ENCODE results near the gene C9orf78. TPM values are rescaled to one million over a fixed set of nuclear protein-coding genes. Genes with fewer than 3 reads are reported as not detected.

Gene C9orf78
- total RNA-seq, 1 experiment from 2014 or later = 36.4 TPM

GRCh38 chr9:129783516-129784361 is 51.3 kb downstream of the C9orf78 start (continued):
- no peak for TF ChIP-seq FOXP4 (CRISPR knock-in tag; IDR thresholded peaks at IDR 0.05)
- no peak for TF ChIP-seq TCF7 (CRISPR knock-in tag; IDR thresholded peaks at IDR 0.05; ENCODE audit: low read depth)
- no peak for TF ChIP-seq NFATC4 (CRISPR knock-in tag; IDR thresholded peaks at IDR 0.05)
- TF ChIP-seq MLX (CRISPR knock-in tag; IDR thresholded peaks at IDR 0.05) = no peak
- TF ChIP-seq MXD4 (CRISPR knock-in tag; IDR thresholded peaks at IDR 0.05; ENCODE audit: borderline replicate concordance) = no peak

- Mint-ChIP-seq H3K36me3 (no peaks in the 10 kb centered on the region), H3K9me3 (no peaks in the 10 kb centered on the region), H3K4me3 (no peak overlapping the region), H3K27me3 (ENCODE audit: low read depth) (no peaks in the 10 kb centered on the region; the same call in 1 of the 2 replicates), H3K27ac (no peak overlapping the region), H3K4me1 (0 out of 2 replicates have a peak, but pooled peaks cover 6% of the 10 kb centered on the region)
- ATAC-seq (no peak), DNase-seq (ENCODE audit: low spot score) (no peak)
- CTCF ChIA-PET = interaction anchor here (1.2 to 14.0 kb wide), 4 partner anchors 44 to 61 kb away, joined by 4 to 101 read pairs (median 6); no protein-coding TSS in a partner anchor
- POLR2A ChIA-PET = interaction anchor here (0.6 to 0.7 kb wide), 2 partner anchors 10 to 216 kb away, joined by 4 to 5 read pairs; no protein-coding TSS in a partner anchor
- TF ChIP-seq IRF2 (CRISPR knock-in tag; IDR thresholded peaks at IDR 0.05; ENCODE audit: borderline replicate concordance, low read depth) = no peak
- TF ChIP-seq PRDM15 (CRISPR knock-in tag; IDR thresholded peaks at IDR 0.05) = no peak
- no peak for TF ChIP-seq FOXK1 (CRISPR knock-in tag; IDR thresholded peaks at IDR 0.05)
- no peak for TF ChIP-seq ARID4B (CRISPR knock-in tag; IDR thresholded peaks at IDR 0.05; ENCODE audit: borderline replicate concordance)
- TF ChIP-seq SP1 (CRISPR knock-in tag; conservative IDR thresholded peaks at IDR 0.05) = no peak
- no peak for TF ChIP-seq SMAD4 (CRISPR knock-in tag; IDR thresholded peaks at IDR 0.05)
- no peak for TF ChIP-seq NFATC4 (CRISPR knock-in tag; IDR thresholded peaks at IDR 0.05)
- no peak for TF ChIP-seq ZNF425 (CRISPR knock-in tag; conservative IDR thresholded peaks at IDR 0.05)
- no peak for TF ChIP-seq FOXP1 (CRISPR knock-in tag; IDR thresholded peaks at IDR 0.05; ENCODE audit: borderline replicate concordance)
- TF ChIP-seq ZNF263 (CRISPR knock-in tag; IDR thresholded peaks at IDR 0.05; ENCODE audit: low read depth) = no peak
Measured at GRCh38 chr9:129781981-129782380, 53.1 kb downstream of the C9orf78 start.
